Activated effector memory CD4-positive, alpha-beta T cell treated with anti-CD3 and anti-CD28 coated beads, Interleukin-2, amount 50 U/mL, for 16 hours (primary cell): ENCODE measurements around the gene ZNF516.

ENCODE experiments used
- DNase-seq: peaks from one replicate; pipeline ENCODE4 v3.0.0-alpha.2; 2020

The ZNF516 gene

GRCh38 chr18:76412818-76413565 is 82.0 kb downstream of the ZNF516 start:
- peak; percentile 59 for DNase-seq

- peak; percentile 50 for DNase-seq
Observed at GRCh38 chr18:76412010-76412817, 82.8 kb downstream of the ZNF516 start.

- peak; percentile 45 for DNase-seq
Observed at GRCh38 chr18:76410660-76411417, 84.2 kb downstream of the ZNF516 start.

- DNase-seq: no peak
Observed at GRCh38 chr18:76410033-76410432, 85.0 kb downstream of the ZNF516 start.

GRCh38 chr18:76408480-76409067 is 86.5 kb downstream of the ZNF516 start:
- DNase-seq: peak; percentile 31

GRCh38 chr18:76407681-76408080 is 87.4 kb downstream of the ZNF516 start:
- peak; percentile 54 for DNase-seq

- peak; percentile 55 for DNase-seq
Observed at GRCh38 chr18:76406791-76407190, 88.3 kb downstream of the ZNF516 start.

- peak; percentile 58 for DNase-seq
Observed at GRCh38 chr18:76405681-76406356, 89.2 kb downstream of the ZNF516 start.

GRCh38 chr18:76405280-76405679 is 89.8 kb downstream of the ZNF516 start:
- DNase-seq: no peak

GRCh38 chr18:76404345-76404831 is 90.7 kb downstream of the ZNF516 start:
- DNase-seq: peak; percentile 36

- peak; percentile 57 for DNase-seq
Observed at GRCh38 chr18:76402026-76402990, 92.7 kb downstream of the ZNF516 start.

GRCh38 chr18:76401498-76401897 is 93.5 kb downstream of the ZNF516 start:
- peak; percentile 51 for DNase-seq

GRCh38 chr18:76399613-76400391 is 95.2 kb downstream of the ZNF516 start:
- peak; percentile 52 for DNase-seq

GRCh38 chr18:76398896-76399612 is 96.0 kb downstream of the ZNF516 start:
- DNase-seq: peak; percentile 89

- no peak for DNase-seq
Observed at GRCh38 chr18:76398295-76398694, 96.7 kb downstream of the ZNF516 start.

- no peak for DNase-seq
Observed at GRCh38 chr18:76397631-76398030, 97.4 kb downstream of the ZNF516 start.

- DNase-seq: no peak
Observed at GRCh38 chr18:76396792-76397191, 98.2 kb downstream of the ZNF516 start.

- DNase-seq: no peak
Observed at GRCh38 chr18:76395609-76396008, 99.4 kb downstream of the ZNF516 start.

- DNase-seq: peak; percentile 27
Observed at GRCh38 chr18:76394780-76395476, 100.1 kb downstream of the ZNF516 start.
